Right lobe of liver (tissue), 6 donors: Measurements from ENCODE around the gene ELOVL6. TPM values are rescaled to one million over a fixed set of nuclear protein-coding genes. Genes with fewer than 3 reads are reported as not detected.
A peak's percentile ranks its signal among the peaks of the same experiment; 100 is the strongest.

Experiments used
- ATAC-seq, 4 donors: fragments of 200-7000 bp; cut with Tn5 transposase; one replicate each; pipeline ENCODE4 v1.9.1; 2020; ENCODE audit warnings: mild to moderate bottlenecking in 4 of 4, moderate library complexity in 4 of 4
- DNase-seq, 3 donors: peaks; one replicate each; pipeline ENCODE4 v3.0.0-alpha.2; 2020
- H3K27ac ChIP-seq, 3 donors: fragments of 200-600 bp; one replicate each; pipeline ENCODE4 v1.8.0; 2022
- H3K27me3 ChIP-seq, 2 donors: fragments of 200-600 bp; one replicate each; pipeline ENCODE4 v1.8.0; 2022
- H3K36me3 ChIP-seq, 4 donors: fragments of 200-600 bp; sonication (generic) in 1 of 4; one replicate each; pipeline versions ENCODE4 v1.5.1 to v1.8.0; 2017 to 2022; ENCODE audit warnings: control low read depth in 1 of 4
- H3K4me1 ChIP-seq, 4 donors: fragments of 200-600 bp; sonication (generic) in 1 of 4; one replicate each; pipeline versions ENCODE4 v1.5.1 to v1.8.0; 2017 to 2022; ENCODE audit warnings: control low read depth in 1 of 4
- H3K4me3 ChIP-seq, 3 donors: fragments of 200-600 bp; one replicate each; pipeline ENCODE4 v1.8.0; 2022
- H3K9me3 ChIP-seq, 4 donors: fragments of 200-600 bp; sonication (generic) in 1 of 4; one replicate each; pipeline versions ENCODE4 v1.5.1 to v1.8.0; 2017 to 2022; ENCODE audit warnings: control low read depth in 1 of 4
- POLR2A ChIP-seq: fragments of 450-650 bp; IDR thresholded peaks from one replicate; pipeline ENCODE4 v1.6.1; 2017; ENCODE audit warnings: antibody characterized with exemption, mild to moderate bottlenecking
- WGBS: methylation state at CpG from one replicate; pipeline ENCODE4 v1.1.6; 2018; ENCODE audit warnings: low coverage, low lambda C conversion rate; ENCODE audit not compliant: insufficient coverage; ENCODE audit errors: missing lambda C conversion rate; 5-methylcytosine and 5-hydroxymethylcytosine counted together
- intact Hi-C, 2 donors: fragments of 100-400 bp; cut with DNase I; formaldehyde crosslinking; loops; one replicate each; pipeline versions ENCODE4 v1.11.2 to v1.14.1; 2022
- total RNA-seq, 6 experiments: library from RNA; depleted of rRNA in 2 of 6; stranded (reverse); fragments of >200 nt in 2 of 6; fragmentation: NEBNext Ultra II Directional in 3 of 6; extraction: Animal tissue kit (Norgen Biotek cat#: 25700) in 3 of 6; gene quantifications; one replicate each; pipeline versions ENCODE4 v1.1.0 to v1.2.4, GENCODE V29; 2016 to 2023
- TF ChIP-seq, protein P1 (sequence below), 4 donors: fragments of 200-600 bp in 3 of 4; fragments of 450-650 bp in 1 of 4; IDR thresholded peaks; one replicate each; pipeline versions ENCODE4 v1.5.1 to v1.8.0; 2016 to 2022; ENCODE audit warnings: antibody characterized with exemption in 4 of 4, mild to moderate bottlenecking in 2 of 4
- donor health status: DM: no; HTN: yes; CAD: no.
- donor health status: DM: no; HTN: no; CAD: no.
- donor health status: DM: no; HTN: no; CAD: no.
- donor health status: DM: no; HTN: yes; CAD: no.
- donor health status: DM: no; HTN: yes; CAD: no.

Gene ELOVL6
- total RNA-seq, 6 experiments from 2014 or later, result 21.5 to 94.8 (median 31.2) TPM

- Histone ChIP-seq H3K9me3 (no peaks in the 10 kb centered on the region), H3K27ac (peak overlapping the region in 1 of 3 donors; percentile 5), H3K4me3 (no peak overlapping the region), H3K36me3 (no peaks in the 10 kb centered on the region), H3K27me3 (no peaks in the 10 kb centered on the region), H3K4me1 (peaks cover 0 to 47% (median 14%) of the 10 kb centered on the region in 4 donors)
- WGBS, result 56% methylated on average over 5 of the region's 5 CpGs
- no peak for ATAC-seq
- DNase-seq, result no peak
- intact Hi-C loops, result no loop called here
- TF ChIP-seq, protein P1, sequence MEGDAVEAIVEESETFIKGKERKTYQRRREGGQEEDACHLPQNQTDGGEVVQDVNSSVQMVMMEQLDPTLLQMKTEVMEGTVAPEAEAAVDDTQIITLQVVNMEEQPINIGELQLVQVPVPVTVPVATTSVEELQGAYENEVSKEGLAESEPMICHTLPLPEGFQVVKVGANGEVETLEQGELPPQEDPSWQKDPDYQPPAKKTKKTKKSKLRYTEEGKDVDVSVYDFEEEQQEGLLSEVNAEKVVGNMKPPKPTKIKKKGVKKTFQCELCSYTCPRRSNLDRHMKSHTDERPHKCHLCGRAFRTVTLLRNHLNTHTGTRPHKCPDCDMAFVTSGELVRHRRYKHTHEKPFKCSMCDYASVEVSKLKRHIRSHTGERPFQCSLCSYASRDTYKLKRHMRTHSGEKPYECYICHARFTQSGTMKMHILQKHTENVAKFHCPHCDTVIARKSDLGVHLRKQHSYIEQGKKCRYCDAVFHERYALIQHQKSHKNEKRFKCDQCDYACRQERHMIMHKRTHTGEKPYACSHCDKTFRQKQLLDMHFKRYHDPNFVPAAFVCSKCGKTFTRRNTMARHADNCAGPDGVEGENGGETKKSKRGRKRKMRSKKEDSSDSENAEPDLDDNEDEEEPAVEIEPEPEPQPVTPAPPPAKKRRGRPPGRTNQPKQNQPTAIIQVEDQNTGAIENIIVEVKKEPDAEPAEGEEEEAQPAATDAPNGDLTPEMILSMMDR (IDR thresholded peaks at IDR 0.05), result no peak
- TF ChIP-seq POLR2A, result no peak
Measured at GRCh38 chr4:110190249-110190648, 8.2 kb downstream of the ELOVL6 start.

DNA sequence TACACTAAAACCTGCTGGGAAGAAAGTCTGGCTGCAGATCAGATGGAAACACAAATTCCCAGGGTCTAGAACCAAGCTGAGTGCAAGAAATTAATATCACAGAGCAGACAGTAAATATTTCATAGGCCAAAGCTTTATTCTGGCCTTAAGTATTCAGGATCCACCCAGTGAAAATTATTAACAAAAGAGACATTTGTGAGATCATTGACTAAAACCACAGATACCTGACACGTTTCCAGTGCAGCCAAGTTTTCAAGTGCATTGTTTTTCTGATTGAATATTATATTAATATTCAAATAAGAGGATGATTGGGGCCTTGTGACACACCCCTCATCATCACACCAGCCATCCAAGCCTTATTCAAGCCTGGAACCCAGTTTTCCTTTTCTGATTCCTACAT is 10.3 kb downstream of the ELOVL6 start:
- ATAC-seq, result no peak
- Histone ChIP-seq H3K4me3 (no peak overlapping the region), H3K27me3 (no peaks in the 10 kb centered on the region), H3K4me1 (peaks cover 0 to 43% (median 9%) of the 10 kb centered on the region in 4 donors), H3K27ac (no peak overlapping the region), H3K9me3 (no peaks in the 10 kb centered on the region), H3K36me3 (no peaks in the 10 kb centered on the region)
- WGBS, result 28% methylated on average over 1 of the region's 1 CpG
- intact Hi-C loops, result no loop called here
- no peak for DNase-seq
- TF ChIP-seq POLR2A, result no peak
- TF ChIP-seq, protein P1 (IDR thresholded peaks at IDR 0.05), result no peak

- TF ChIP-seq, protein P1 (IDR thresholded peaks at IDR 0.05), result no peak
- no peak for TF ChIP-seq POLR2A
- Histone ChIP-seq H3K36me3 (no peaks in the 10 kb centered on the region), H3K9me3 (no peaks in the 10 kb centered on the region), H3K4me1 (peaks cover 0 to 19% (median 7%) of the 10 kb centered on the region in 4 donors), H3K27me3 (no peaks in the 10 kb centered on the region), H3K4me3 (no peak overlapping the region), H3K27ac (no peak overlapping the region)
- intact Hi-C loops, result no loop called here
- 44% methylated on average over 1 of the region's 1 CpG for WGBS
- DNase-seq (no peak), ATAC-seq (peak in 2 of 4 donors; percentile 26 to 28)
Measured at GRCh38 chr4:110184791-110185155, 13.6 kb downstream of the ELOVL6 start.

DNA sequence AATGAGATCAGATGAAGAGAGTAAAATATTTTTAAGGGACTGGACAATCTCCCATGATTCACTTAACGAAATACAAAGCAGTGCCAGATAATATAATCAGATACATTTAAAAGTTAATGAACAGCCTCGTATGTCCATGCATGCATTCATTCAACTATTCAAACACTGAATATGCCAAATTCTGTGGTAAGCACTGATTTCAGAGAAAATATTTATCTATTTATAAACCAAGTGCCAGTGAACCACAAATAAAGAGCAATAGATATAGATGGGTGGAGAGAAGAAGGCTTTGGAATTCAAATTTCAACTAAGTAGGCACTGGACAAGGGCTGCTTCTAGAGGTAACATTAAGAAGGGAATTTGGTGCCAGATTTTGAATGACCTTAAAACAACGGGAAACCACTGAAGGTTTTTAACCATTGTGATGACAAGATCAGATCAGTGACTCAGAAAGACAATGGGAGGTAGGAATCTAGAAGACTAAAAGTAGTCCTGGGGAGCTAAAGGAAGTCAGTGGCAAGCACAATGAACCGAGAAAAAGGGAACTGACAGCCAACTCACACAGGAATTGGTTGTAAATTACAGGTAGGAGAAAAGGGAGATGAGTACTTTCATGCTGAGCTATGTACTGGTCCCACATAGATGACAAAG is 14.2 kb downstream of the ELOVL6 start:
- Histone ChIP-seq H3K4me1 (peaks cover 0 to 19% (median 7%) of the 10 kb centered on the region in 4 donors), H3K9me3 (no peaks in the 10 kb centered on the region), H3K4me3 (no peak overlapping the region), H3K27me3 (no peaks in the 10 kb centered on the region), H3K36me3 (no peaks in the 10 kb centered on the region), H3K27ac (no peak overlapping the region)
- TF ChIP-seq POLR2A, result no peak
- TF ChIP-seq, protein P1 (IDR thresholded peaks at IDR 0.05), result no peak
- intact Hi-C loops, result no loop called here
- no peak for DNase-seq
- peak in 3 of 4 donors; percentile 21 to 52 (median 50) for ATAC-seq
- WGBS, result 23% methylated on average over 4 of the region's 4 CpGs
